ENCODE results near the gene SGO2. TPM values are rescaled to one million over a fixed set of nuclear protein-coding genes. Genes with fewer than 3 reads are reported as not detected.
"Not testable (repeated sequence)": the region's sequence is repeated elsewhere in the genome, so short reads cannot be mapped to it uniquely, and the experiment has no call there.

The SGO2 gene
- total RNA-seq, 4 donors from 2014 or later = 0.71 to 2.5 (median 1.9) TPM

DNA sequence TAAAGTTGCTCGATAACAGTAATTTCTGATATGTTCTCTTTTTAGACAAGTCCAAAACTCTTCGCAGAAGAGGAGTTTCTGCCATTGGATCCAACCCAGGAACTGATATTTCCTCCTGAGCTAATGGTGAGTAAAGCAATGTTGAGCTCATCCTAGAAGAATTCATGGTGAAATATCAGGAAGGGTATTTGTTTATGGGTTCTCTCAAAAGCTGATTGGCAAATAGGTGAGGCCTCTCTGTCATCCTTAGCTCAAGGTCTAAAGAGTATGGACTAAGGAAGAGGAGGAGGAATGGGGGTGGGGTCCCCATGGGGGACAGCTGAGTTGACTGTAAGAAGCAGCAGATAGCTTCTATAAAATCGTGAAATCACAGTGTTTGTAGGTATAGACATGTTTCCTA, 78.0 kb downstream of the SGO2 start:
- intact Hi-C loops (cut with DNase I) = no loop called here

DNA sequence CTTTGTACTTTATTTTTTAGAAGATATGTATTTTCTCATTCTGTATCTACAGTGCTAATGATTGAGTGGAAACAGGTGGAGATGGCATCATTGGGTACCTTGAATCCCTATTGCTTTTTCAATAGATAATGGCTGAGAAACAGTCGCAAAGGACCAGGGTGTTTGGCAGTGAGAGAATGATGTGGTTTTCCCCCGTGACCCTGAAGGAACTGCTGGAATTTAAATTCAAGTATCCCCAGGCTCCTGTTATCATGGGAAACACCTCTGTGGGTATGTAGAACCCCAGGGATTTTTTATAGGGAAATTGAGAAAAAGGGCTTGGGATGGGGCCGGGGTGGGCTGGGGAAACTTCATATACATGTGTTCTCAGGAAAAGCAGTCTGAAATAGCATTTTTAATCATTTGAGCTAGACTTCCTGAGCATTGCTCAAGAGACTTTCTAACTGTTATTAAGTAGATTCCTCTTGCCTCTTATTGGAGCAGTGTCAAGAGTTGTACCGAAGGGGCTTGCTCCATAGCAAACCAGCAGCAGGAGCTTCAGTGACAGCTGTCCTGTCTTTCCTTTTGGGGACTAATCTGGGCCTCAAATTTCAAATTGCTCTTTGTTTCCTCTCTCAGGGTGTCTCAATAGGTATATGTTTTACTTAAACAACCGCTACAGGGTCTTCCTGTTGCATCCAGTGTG, 78.7 kb downstream of the SGO2 start:
- no peaks in the 10 kb centered on the region for H3K27me3 ChIP-seq
- TF ChIP-seq POLR2AphosphoS5 (IDR thresholded peaks at IDR 0.05) (no peak), EP300 (IDR thresholded peaks at IDR 0.05) (no peak), POLR2A (IDR thresholded peaks at IDR 0.05; ENCODE audit: low read depth) (no peak)
- TF ChIP-seq, protein P1, sequence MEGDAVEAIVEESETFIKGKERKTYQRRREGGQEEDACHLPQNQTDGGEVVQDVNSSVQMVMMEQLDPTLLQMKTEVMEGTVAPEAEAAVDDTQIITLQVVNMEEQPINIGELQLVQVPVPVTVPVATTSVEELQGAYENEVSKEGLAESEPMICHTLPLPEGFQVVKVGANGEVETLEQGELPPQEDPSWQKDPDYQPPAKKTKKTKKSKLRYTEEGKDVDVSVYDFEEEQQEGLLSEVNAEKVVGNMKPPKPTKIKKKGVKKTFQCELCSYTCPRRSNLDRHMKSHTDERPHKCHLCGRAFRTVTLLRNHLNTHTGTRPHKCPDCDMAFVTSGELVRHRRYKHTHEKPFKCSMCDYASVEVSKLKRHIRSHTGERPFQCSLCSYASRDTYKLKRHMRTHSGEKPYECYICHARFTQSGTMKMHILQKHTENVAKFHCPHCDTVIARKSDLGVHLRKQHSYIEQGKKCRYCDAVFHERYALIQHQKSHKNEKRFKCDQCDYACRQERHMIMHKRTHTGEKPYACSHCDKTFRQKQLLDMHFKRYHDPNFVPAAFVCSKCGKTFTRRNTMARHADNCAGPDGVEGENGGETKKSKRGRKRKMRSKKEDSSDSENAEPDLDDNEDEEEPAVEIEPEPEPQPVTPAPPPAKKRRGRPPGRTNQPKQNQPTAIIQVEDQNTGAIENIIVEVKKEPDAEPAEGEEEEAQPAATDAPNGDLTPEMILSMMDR (IDR thresholded peaks at IDR 0.05) = no peak
- H3K27ac ChIP-seq (replicated peaks in 1 of 4) = no peak overlapping the region
- DNase-seq (ENCODE audit: extremely low spot score) = peak; percentile 47
- intact Hi-C loops (cut with DNase I) = no loop called here
- H3K4me1 ChIP-seq = no peaks in the 10 kb centered on the region
- H3K9me3 ChIP-seq = no peaks in the 10 kb centered on the region
- H3K4me3 ChIP-seq = no peak overlapping the region
- H3K36me3 ChIP-seq = peaks cover 0 to 64% (median 5%) of the 10 kb centered on the region in 4 donors
- 70% methylated on average over 5 of the region's 5 CpGs for WGBS

More for the DNA sequence above, 78.0 kb downstream of the SGO2 start:
- TF ChIP-seq, protein P1 (IDR thresholded peaks at IDR 0.05) = no peak
- TF ChIP-seq EP300 (IDR thresholded peaks at IDR 0.05) (no peak), POLR2A (IDR thresholded peaks at IDR 0.05; ENCODE audit: low read depth) (no peak), POLR2AphosphoS5 (IDR thresholded peaks at IDR 0.05) (no peak)
- peaks cover 0 to 72% (median 8%) of the 10 kb centered on the region in 4 donors for H3K36me3 ChIP-seq
- no peaks in the 10 kb centered on the region for H3K4me1 ChIP-seq
- 87% methylated on average over 3 of the region's 3 CpGs for WGBS
- no peak overlapping the region for H3K27ac ChIP-seq (replicated peaks in 1 of 4)
- no peak overlapping the region for H3K4me3 ChIP-seq
- peak; percentile 86 for DNase-seq (ENCODE audit: extremely low spot score)
- H3K9me3 ChIP-seq = no peaks in the 10 kb centered on the region
- no peaks in the 10 kb centered on the region for H3K27me3 ChIP-seq

DNA sequence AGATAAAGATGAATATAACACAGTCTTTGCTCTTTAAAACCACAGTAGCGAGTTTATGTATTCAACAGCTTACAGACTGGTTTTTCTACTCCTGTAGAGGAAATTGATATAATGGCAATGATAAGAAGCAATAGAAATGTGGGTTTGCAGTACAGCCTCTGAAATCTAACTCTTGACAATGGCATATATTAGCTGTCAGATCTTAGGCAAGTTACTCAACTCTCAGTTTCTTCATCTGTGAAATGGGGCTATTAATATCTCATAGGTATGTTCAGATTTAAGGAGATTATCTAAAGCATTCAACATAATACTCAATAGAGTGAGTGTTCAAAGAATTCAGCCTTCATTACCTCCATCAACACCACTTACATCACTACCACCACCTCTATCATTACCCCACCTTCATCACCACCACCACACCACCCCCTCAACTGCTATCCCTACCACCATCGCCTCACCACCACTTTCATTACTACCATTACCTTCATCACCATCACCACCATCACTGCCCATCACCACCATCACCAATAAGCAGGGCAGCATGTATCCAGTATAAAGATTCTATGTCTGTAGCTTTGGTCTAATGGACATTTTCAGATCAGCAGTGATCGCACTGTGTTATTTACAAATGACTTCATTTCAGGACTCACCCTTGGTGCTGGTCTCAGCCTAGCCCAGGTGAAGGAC, 82.5 kb downstream of the SGO2 start:
- Histone ChIP-seq H3K9me3 (no peaks in the 10 kb centered on the region), H3K27ac (replicated peaks in 1 of 4) (peak overlapping the region in 2 of 4 donors; percentile 37 to 46), H3K27me3 (no peaks in the 10 kb centered on the region), H3K4me3 (no peak overlapping the region), H3K4me1 (no peaks in the 10 kb centered on the region), H3K36me3 (peaks cover 0 to 60% (median 5%) of the 10 kb centered on the region in 4 donors)
- intact Hi-C loops (cut with DNase I) = no loop called here
- 63% methylated on average over 3 of the region's 3 CpGs for WGBS
- no peak for DNase-seq (ENCODE audit: extremely low spot score)
- TF ChIP-seq POLR2AphosphoS5 (IDR thresholded peaks at IDR 0.05) = no peak
- no peak for TF ChIP-seq EP300 (IDR thresholded peaks at IDR 0.05)
- TF ChIP-seq, protein P1 (IDR thresholded peaks at IDR 0.05) = no peak
- TF ChIP-seq POLR2A (IDR thresholded peaks at IDR 0.05; ENCODE audit: low read depth) = no peak

DNA sequence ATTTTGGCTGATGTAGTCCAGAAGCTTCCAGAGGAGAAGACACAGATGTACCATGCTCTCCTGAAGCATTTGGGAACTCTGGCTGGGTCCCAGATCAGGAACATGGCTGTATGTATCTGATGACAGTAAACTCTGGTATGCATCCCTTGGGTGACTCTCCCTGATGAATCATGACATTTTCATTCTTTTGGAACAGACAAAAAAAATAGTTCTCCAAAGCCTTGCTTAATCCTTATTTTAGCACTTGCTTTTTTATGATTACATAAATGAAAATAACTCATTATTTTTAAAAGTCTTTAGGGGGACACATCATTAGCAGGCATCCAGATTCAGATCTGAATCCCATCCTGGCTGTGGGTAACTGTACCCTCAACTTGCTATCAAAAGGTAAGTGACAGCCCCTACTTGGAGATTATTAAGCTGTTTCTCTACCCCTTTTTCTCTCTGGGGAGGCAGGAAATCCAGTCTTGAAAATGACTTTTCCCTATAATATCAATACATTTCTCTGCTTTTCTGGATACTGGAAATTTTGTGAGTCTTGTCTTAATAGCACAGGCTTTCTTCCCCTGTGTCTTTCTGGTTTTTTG, 83.1 kb downstream of the SGO2 start:
- H3K27me3 ChIP-seq = no peaks in the 10 kb centered on the region
- peak overlapping the region in 3 of 4 donors; percentile 35 to 48 (median 43) for H3K27ac ChIP-seq (replicated peaks in 1 of 4)
- peaks cover 0 to 60% (median 3%) of the 10 kb centered on the region in 4 donors for H3K36me3 ChIP-seq
- peak; percentile 92 for DNase-seq (ENCODE audit: extremely low spot score)
- intact Hi-C loops (cut with DNase I) = no loop called here
- TF ChIP-seq POLR2A (IDR thresholded peaks at IDR 0.05; ENCODE audit: low read depth) = no peak
- TF ChIP-seq, protein P1 (IDR thresholded peaks at IDR 0.05) = no peak
- peak in 1 of 2 donors; percentile 47 for TF ChIP-seq POLR2AphosphoS5 (IDR thresholded peaks at IDR 0.05)
- no peak for TF ChIP-seq EP300 (IDR thresholded peaks at IDR 0.05)
- no peaks in the 10 kb centered on the region for H3K4me1 ChIP-seq
- H3K4me3 ChIP-seq = no peak overlapping the region
- no peaks in the 10 kb centered on the region for H3K9me3 ChIP-seq

DNA sequence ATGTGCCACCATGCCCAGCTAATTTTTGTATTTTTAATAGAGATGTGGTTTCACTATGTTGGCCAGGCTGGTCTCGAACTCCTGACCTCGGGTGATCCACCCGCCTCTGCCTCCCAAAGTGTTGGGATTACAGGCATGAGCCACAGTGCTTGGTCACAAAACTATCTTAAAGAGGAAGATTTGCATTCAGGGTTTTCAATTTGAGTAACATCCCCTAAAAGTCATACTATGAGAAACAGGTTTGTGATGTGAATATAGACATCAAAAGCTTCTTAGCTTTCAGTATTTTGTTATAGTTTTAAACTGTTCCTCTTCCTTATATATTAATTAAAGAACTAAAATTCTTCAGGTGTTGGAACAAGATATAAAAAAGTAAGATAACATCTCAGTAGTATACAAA, 84.2 kb downstream of the SGO2 start:
- H3K27me3 ChIP-seq; H3K4me1 ChIP-seq; H3K27ac ChIP-seq (replicated peaks in 1 of 4); intact Hi-C loops (cut with DNase I); H3K4me3 ChIP-seq; H3K9me3 ChIP-seq; DNase-seq (ENCODE audit: extremely low spot score): not testable (repeated sequence)
- peaks cover 0 to 58% (median 2%) of the 10 kb centered on the region in 4 donors for H3K36me3 ChIP-seq
- 88% methylated on average over 3 of the region's 3 CpGs for WGBS
